Measurements from ENCODE around the gene MTUS2. TPM values are rescaled to one million over a fixed set of nuclear protein-coding genes. Genes with fewer than 3 reads are reported as not detected.

MTUS2 gene
- total and polyA plus RNA-seq, 2 of the 8 experiments (the other 6 are each of a cell fraction or from before 2014, with no cell fraction given): 0.18 to 0.80 TPM

DNA sequence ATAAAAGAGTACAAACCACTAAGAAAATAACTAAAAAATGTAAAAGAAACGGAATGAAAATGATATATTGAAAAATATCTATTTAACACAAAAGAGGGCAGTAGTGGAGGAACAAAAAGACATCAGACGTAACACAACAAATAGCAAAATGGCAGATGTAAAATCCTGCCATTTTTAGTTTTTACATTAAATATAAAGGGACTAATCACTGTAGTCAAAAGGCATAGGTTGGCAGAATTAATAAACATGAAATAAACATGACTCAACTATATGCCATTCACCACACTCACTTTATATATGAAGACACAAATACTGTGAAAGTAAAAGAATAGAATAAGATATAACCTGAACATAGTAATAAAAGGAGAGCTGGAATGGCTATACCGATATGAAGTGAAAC, 11.0 kb downstream of the MTUS2 start:
- WGBS, 2 experiments (ENCODE audit: extremely low coverage in 1 of 2, insufficient coverage in 1 of 2, insufficient read length in 1 of 2, insufficient replicate concordance in 2 of 2, low coverage in 1 of 2, low lambda C conversion rate in 2 of 2, missing lambda C conversion rate in 1 of 2): 56% methylated on average over 3 of the region's 3 CpGs; no CpG with 5 or more reads in 1 of the 2 experiments
- Histone ChIP-seq H3K27me3 (replicated peaks in 1 of 4; ENCODE audit: control insufficient read depth in 3 of 4, extremely low read depth in 1 of 4, insufficient read depth in 3 of 4, low read length in 3 of 4) (no peaks in the 10 kb centered on the region), H2AK5ac (ENCODE audit: low read depth, low read length) (no peak overlapping the region), H4K20me1 (replicated peaks in 1 of 2; ENCODE audit: control insufficient read depth in 1 of 2, insufficient read depth in 2 of 2, low read length in 2 of 2) (no peaks in the 10 kb centered on the region), H4K91ac (replicated peaks; ENCODE audit: insufficient read length, low read length) (no peak overlapping the region), H3K36me3 (ENCODE audit: control insufficient read depth in 2 of 4, insufficient read depth in 4 of 4, low read length in 3 of 4) (no peaks in the 10 kb centered on the region), H2BK12ac (ENCODE audit: low read depth, low read length) (no peak overlapping the region), H2BK120ac (replicated peaks; ENCODE audit: low read depth, low read length) (no peak overlapping the region), H3K23me2 (ENCODE audit: low read depth, low read length) (no peaks in the 10 kb centered on the region), H3K23ac (ENCODE audit: insufficient read length) (no peak overlapping the region), H2BK15ac (ENCODE audit: low read length) (no peak overlapping the region), H3K14ac (ENCODE audit: insufficient read length) (no peak overlapping the region), H2BK5ac (ENCODE audit: low read depth, low read length) (no peak overlapping the region), H3K9ac (replicated peaks in 1 of 4; ENCODE audit: extremely low read depth in 1 of 4, low read depth in 3 of 4, low read length in 3 of 4) (no peak overlapping the region), H3K27ac (ENCODE audit: low read depth, low read length) (no peak overlapping the region), H4K5ac (ENCODE audit: insufficient read length, low read depth, low read length) (no peak overlapping the region), H3K4me1 (replicated peaks in 1 of 4; ENCODE audit: control insufficient read depth in 3 of 4, insufficient read depth in 4 of 4, low read length in 3 of 4) (no peaks in the 10 kb centered on the region), H3K56ac (replicated peaks; ENCODE audit: insufficient read length, low read depth, low read length) (no peak overlapping the region), H2BK20ac (ENCODE audit: low read length) (no peak overlapping the region), H3K79me1 (ENCODE audit: low read depth, low read length) (no peaks in the 10 kb centered on the region), H2AFZ (ENCODE audit: low read length) (no peak overlapping the region), H3K4ac (replicated peaks; ENCODE audit: insufficient read length, low read depth, low read length) (no peak overlapping the region), H3K4me3 (ENCODE audit: extremely low read depth in 1 of 4, insufficient read depth in 2 of 4, low read depth in 3 of 4, low read length in 4 of 4) (no peak overlapping the region), H3K18ac (ENCODE audit: extremely low read depth, low read length) (no peak overlapping the region), H4K8ac (ENCODE audit: extremely low read depth, insufficient read depth, low read length) (no peak overlapping the region), H3K9me3 (ENCODE audit: insufficient read depth in 2 of 2, low read depth in 1 of 2, low read length in 1 of 2) (peaks cover 8 to 12% of the 10 kb centered on the region in 2 experiments), H3K79me2 (ENCODE audit: control insufficient read depth in 1 of 2, insufficient read depth in 2 of 2, low read length in 2 of 2) (no peaks in the 10 kb centered on the region), H3K4me2 (ENCODE audit: insufficient read depth in 1 of 2, low read depth in 2 of 2, low read length in 2 of 2) (no peak overlapping the region)
- FAIRE-seq: no peak
- POLR2A ChIA-PET (ENCODE audit: partially characterized antibody): no interaction called here
- DNase-seq (ENCODE audit: low read depth in 1 of 2, low spot score in 2 of 2): no peak
- CTCF ChIA-PET (ENCODE audit: partially characterized antibody): no interaction called here
- TF ChIP-seq GTF2F1 (IDR thresholded peaks at IDR 0.05; ENCODE audit: borderline replicate concordance, low read depth, low read length) (no peak), TAF7 (optimal IDR thresholded peaks at IDR 0.05; ENCODE audit: borderline replicate concordance, low read depth, low read length) (no peak)
